GM12801 (cell line): ENCODE data around the gene IL12RB2.

Experiments
- TF ChIP-seq, protein P1 (sequence below): IDR thresholded peaks from one replicate; pipeline ENCODE4 v1.5.1; 2011; ENCODE audit warnings: control low read depth; ENCODE audit not compliant: insufficient read length; ENCODE audit errors: extremely low read depth

IL12RB2 gene

DNA sequence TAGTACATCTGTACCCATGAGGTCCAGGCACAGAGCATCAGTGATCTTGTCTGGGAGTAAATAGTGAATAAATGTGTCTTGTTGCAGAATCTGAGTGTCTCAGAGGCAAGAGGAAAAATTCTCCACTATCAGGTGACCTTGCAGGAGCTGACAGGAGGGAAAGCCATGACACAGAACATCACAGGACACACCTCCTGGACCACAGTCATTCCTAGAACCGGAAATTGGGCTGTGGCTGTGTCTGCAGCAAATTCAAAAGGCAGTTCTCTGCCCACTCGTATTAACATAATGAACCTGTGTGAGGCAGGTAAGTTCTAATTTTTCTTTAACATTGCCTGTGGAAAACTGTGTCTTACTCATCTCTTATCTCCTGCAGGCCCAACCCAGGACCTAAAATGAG lies 43.1 kb downstream of the IL12RB2 start:
- TF ChIP-seq, protein P1, sequence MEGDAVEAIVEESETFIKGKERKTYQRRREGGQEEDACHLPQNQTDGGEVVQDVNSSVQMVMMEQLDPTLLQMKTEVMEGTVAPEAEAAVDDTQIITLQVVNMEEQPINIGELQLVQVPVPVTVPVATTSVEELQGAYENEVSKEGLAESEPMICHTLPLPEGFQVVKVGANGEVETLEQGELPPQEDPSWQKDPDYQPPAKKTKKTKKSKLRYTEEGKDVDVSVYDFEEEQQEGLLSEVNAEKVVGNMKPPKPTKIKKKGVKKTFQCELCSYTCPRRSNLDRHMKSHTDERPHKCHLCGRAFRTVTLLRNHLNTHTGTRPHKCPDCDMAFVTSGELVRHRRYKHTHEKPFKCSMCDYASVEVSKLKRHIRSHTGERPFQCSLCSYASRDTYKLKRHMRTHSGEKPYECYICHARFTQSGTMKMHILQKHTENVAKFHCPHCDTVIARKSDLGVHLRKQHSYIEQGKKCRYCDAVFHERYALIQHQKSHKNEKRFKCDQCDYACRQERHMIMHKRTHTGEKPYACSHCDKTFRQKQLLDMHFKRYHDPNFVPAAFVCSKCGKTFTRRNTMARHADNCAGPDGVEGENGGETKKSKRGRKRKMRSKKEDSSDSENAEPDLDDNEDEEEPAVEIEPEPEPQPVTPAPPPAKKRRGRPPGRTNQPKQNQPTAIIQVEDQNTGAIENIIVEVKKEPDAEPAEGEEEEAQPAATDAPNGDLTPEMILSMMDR: no peak

DNA sequence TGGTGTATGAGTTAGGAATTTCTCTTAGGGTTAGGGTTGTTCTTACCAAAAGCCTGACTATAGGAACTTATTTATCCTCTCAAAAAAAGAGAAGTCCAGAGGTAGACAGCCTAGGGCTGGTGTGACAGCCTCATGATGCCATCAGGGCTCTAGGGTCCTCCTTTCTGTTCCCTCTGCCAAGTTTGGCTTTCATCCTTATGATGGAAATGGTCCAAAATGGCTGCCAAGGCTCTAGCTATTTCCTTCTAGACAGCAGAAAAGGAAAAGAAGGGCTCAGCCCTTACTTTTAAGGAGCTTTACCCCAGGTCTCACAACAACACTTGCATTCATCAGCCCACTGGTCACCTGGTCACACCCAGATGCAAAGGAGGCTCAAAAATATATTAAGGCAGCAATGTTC lies 44.5 kb downstream of the IL12RB2 start:
- TF ChIP-seq, protein P1: no peak

DNA sequence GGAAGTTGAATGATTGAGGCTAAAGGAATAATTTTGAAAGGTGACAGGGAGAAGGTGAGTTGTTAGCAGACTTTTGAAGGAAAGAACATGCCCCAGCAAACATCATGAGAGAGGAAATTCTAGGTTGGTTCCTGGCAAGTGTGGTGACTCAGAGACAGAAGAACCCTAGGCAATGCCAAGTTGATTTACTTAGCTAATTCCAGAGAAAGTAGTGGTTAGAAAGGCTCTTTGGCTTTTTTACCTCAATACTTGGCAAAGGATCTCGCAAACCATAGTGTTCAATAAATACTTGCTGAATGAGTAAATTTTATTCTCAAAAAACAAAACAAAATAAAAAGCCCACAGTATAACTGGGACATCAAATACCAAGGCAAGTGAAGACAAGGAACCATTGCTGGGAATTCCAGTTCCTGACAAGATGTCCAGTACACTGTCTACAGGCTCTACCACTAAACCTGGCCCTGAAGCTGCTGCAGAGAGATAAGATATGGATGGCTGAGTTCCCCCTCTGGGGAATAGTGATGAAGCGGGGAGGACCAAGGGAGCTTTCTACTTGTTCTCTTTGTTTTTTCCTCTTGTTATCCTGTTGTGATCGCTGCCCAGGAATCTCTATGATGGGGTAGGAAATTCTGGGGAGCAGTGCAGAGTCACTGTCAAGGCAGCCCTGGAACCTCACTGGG lies 48.2 kb downstream of the IL12RB2 start:
- TF ChIP-seq, protein P1: no peak

DNA sequence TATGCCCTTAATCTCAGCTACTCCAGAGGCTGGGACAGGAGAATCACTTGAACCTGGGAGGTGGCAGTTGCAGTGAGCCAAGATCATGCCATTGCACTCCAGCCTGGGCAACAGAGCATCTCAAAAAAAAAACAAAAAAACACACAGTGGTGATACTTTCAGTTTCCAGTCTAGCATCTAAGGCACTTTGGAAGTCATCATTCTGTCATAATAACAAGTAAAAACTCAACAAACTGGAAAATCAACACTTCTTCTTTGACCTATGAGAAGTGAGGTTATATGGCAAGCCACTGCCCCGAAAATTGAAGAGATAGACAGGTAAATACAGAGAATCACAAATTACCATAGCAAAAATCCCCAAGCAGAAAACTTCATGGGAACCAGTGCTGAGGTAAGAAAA lies 51.9 kb downstream of the IL12RB2 start:
- TF ChIP-seq, protein P1: no peak

DNA sequence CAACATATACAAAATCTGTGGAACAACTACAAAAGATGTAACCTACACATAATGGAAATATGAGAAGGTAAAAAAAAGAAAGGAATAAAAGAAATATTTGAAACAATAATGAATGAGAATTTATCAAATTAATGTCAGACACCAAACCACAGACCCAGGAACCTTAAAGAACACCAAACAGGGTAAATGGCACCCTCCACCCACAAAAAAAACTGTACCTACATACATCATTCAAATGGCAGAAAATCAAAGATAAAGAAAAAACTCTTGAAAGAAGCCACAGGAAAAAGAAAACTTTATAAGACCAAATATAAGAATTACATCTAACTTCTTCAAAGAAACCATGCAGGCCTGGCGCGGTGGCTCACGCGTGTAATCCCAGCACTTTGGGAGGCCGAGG lies 54.0 kb downstream of the IL12RB2 start:
- TF ChIP-seq, protein P1: no peak

DNA sequence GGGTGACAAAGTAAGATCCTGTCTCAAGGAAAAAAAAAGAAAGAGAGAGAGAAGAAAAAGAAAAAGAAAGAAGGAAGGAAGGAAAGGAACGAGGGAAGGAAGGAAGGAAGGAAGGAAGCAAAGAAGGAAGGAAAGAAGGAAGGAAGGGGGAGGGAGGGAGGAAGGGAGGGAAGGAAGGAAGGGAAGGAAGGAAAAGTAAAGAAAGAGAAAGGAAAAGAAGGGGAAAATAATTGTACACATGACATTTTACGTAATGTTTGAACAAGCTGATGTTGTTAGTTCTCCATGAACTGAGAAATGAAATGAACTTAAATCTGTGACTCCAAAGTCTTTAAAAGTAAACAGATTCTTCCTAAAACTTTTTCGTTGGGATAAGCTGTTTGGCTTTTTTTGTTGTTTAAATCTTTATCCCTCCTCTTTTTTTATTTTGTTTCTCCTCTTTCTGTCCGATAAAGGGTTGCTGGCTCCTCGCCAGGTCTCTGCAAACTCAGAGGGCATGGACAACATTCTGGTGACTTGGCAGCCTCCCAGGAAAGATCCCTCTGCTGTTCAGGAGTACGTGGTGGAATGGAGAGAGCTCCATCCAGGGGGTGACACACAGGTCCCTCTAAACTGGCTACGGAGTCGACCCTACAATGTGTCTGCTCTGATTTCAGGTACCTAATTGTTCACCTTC lies 59.8 kb downstream of the IL12RB2 start:
- TF ChIP-seq, protein P1: no peak

DNA sequence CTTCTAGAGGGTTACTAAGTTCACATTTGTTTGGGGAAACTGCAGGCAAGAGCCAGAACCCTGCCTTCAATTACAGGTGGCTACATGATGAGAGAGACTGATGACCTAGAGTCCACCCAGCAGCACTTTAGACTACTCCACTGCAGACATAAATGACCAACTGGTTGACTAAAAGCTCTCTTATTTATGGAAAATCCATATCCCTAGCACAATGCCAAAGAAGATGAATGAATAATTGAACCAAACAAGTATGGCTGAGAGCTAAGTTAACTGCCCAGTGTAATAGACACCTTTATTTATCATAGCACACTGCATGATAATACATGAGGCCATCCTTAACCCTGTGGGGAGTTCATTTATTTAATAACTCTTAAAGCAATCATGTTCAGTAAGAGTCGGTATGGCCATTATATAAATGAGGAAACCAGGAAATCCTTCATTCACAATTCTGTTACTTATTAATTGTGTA lies 60.4 kb downstream of the IL12RB2 start:
- TF ChIP-seq, protein P1: no peak
